Measurements from ENCODE around the gene EEF2K.
"Not testable (repeated sequence)": the region's sequence is repeated elsewhere in the genome, so short reads cannot be mapped to it uniquely, and the experiment has no call there.

Gene EEF2K

DNA sequence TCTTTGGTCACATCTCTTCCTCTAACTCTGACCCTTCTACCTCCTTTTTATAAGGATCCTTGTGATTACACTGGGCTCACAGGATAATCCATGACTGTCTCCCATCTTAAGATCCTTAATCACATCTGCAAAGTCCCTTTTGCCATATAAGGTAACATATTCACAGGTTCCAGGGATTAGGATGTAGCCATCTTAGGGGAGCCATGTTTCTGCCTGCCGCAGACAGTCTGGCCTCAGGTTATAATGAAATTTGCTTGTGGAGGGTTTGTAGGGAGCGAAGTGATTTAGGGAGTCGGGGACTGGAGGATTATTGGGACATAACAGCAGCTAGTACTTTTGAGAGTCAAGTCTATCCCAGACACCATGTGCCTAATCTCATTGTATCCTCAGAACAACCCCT is 7.7 kb downstream of the EEF2K start:
- no peak overlapping the region for H3K4me3 ChIP-seq (ENCODE audit: low read length)
- no peak overlapping the region for H3K27ac ChIP-seq (ENCODE audit: low read depth, low read length)
- WGBS = 94% methylated on average over 3 of the region's 3 CpGs
- no peaks in the 10 kb centered on the region for H3K27me3 ChIP-seq (ENCODE audit: insufficient read depth, low read length)
- no peaks in the 10 kb centered on the region for H3K9me3 ChIP-seq (ENCODE audit: insufficient read depth, low read depth, low read length)
- H3K9ac ChIP-seq (ENCODE audit: low read depth, low read length) = no peak overlapping the region
- H3K4me1 ChIP-seq (ENCODE audit: insufficient read depth, low read length) = no peaks in the 10 kb centered on the region
- H3K36me3 ChIP-seq (ENCODE audit: insufficient read depth, low read length) = no peaks in the 10 kb centered on the region

DNA sequence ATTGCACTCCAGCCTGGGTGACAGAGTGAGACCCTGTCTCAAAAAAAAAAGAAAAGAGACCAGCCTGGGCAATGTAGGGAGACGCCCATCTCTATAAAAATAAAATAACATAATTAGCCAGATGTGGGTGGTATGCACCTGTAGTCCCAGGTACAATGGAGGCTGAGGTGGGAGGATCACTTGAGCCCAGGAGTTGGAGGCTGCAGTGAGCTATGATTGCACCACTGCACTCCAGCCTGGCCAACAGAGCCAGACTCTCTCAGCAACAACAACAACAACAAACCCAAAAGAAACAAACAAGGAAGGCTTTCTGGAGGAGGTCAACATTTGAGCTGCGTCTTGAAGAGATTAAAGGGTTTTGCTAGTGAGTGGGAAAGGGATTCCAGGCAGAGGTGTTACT is 8.3 kb downstream of the EEF2K start:
- H3K36me3 ChIP-seq (ENCODE audit: insufficient read depth, low read length) = no peaks in the 10 kb centered on the region
- no peaks in the 10 kb centered on the region for H3K27me3 ChIP-seq (ENCODE audit: insufficient read depth, low read length)
- H3K4me1 ChIP-seq (ENCODE audit: insufficient read depth, low read length) = no peaks in the 10 kb centered on the region
- H3K9ac ChIP-seq (ENCODE audit: low read depth, low read length) = no peak overlapping the region
- no peak overlapping the region for H3K4me3 ChIP-seq (ENCODE audit: low read length)
- WGBS = 97% methylated on average over 1 of the region's 2 CpGs
- no peak overlapping the region for H3K27ac ChIP-seq (ENCODE audit: low read depth, low read length)
- H3K9me3 ChIP-seq (ENCODE audit: insufficient read depth, low read depth, low read length) = no peaks in the 10 kb centered on the region

DNA sequence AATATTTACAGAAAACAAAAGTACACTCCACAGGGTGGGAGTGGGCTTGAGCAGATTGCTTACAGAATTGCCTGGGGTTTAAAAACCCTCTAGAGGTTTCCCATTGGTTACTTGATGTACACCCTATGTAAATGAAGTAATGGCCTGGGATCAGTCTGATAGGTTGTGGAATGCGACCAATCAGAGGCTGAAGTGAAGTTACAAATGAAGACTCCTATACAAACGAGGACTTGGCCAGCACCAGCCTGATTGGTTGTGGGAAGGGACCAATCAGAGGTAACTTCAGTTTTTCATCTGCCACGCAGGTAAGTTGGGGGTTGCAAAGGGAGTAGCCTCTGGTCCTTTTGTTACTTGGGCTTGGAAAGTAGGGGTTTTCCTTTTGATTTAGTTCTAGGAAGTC is 8.8 kb downstream of the EEF2K start:
- Histone ChIP-seq H3K4me1 (ENCODE audit: insufficient read depth, low read length) (no peaks in the 10 kb centered on the region), H3K4me3 (ENCODE audit: low read length) (no peak overlapping the region), H3K9me3 (ENCODE audit: insufficient read depth, low read depth, low read length) (no peaks in the 10 kb centered on the region), H3K27ac (ENCODE audit: low read depth, low read length) (no peak overlapping the region), H3K9ac (ENCODE audit: low read depth, low read length) (no peak overlapping the region), H3K36me3 (ENCODE audit: insufficient read depth, low read length) (no peaks in the 10 kb centered on the region), H3K27me3 (ENCODE audit: insufficient read depth, low read length) (no peaks in the 10 kb centered on the region)
- 89% methylated on average over 3 of the region's 3 CpGs for WGBS

GRCh38 chr16:22216191-22216831 is 10.2 kb downstream of the EEF2K start:
- H3K4me3 ChIP-seq (ENCODE audit: low read length) = no peak overlapping the region
- H3K4me1 ChIP-seq (ENCODE audit: insufficient read depth, low read length) = no peaks in the 10 kb centered on the region
- no peaks in the 10 kb centered on the region for H3K36me3 ChIP-seq (ENCODE audit: insufficient read depth, low read length)
- H3K27ac ChIP-seq (ENCODE audit: low read depth, low read length) = no peak overlapping the region
- no peaks in the 10 kb centered on the region for H3K9me3 ChIP-seq (ENCODE audit: insufficient read depth, low read depth, low read length)
- H3K27me3 ChIP-seq (ENCODE audit: insufficient read depth, low read length) = no peaks in the 10 kb centered on the region
- WGBS = 93% methylated on average over 9 of the region's 9 CpGs
- H3K9ac ChIP-seq (ENCODE audit: low read depth, low read length) = no peak overlapping the region

GRCh38 chr16:22216832-22217225 is 10.8 kb downstream of the EEF2K start:
- not testable (repeated sequence) for H3K9ac ChIP-seq (ENCODE audit: low read depth, low read length); H3K4me1 ChIP-seq (ENCODE audit: insufficient read depth, low read length); H3K9me3 ChIP-seq (ENCODE audit: insufficient read depth, low read depth, low read length); H3K27ac ChIP-seq (ENCODE audit: low read depth, low read length); H3K27me3 ChIP-seq (ENCODE audit: insufficient read depth, low read length); H3K36me3 ChIP-seq (ENCODE audit: insufficient read depth, low read length); H3K4me3 ChIP-seq (ENCODE audit: low read length)
- 95% methylated on average over 7 of the region's 7 CpGs for WGBS

GRCh38 chr16:22217890-22218730 is 12.0 kb downstream of the EEF2K start:
- no peaks in the 10 kb centered on the region for H3K36me3 ChIP-seq (ENCODE audit: insufficient read depth, low read length)
- no peak overlapping the region for H3K9ac ChIP-seq (ENCODE audit: low read depth, low read length)
- WGBS = 94% methylated on average over 18 of the region's 18 CpGs
- no peaks in the 10 kb centered on the region for H3K9me3 ChIP-seq (ENCODE audit: insufficient read depth, low read depth, low read length)
- no peak overlapping the region for H3K27ac ChIP-seq (ENCODE audit: low read depth, low read length)
- no peaks in the 10 kb centered on the region for H3K27me3 ChIP-seq (ENCODE audit: insufficient read depth, low read length)
- H3K4me3 ChIP-seq (ENCODE audit: low read length) = no peak overlapping the region
- no peaks in the 10 kb centered on the region for H3K4me1 ChIP-seq (ENCODE audit: insufficient read depth, low read length)

DNA sequence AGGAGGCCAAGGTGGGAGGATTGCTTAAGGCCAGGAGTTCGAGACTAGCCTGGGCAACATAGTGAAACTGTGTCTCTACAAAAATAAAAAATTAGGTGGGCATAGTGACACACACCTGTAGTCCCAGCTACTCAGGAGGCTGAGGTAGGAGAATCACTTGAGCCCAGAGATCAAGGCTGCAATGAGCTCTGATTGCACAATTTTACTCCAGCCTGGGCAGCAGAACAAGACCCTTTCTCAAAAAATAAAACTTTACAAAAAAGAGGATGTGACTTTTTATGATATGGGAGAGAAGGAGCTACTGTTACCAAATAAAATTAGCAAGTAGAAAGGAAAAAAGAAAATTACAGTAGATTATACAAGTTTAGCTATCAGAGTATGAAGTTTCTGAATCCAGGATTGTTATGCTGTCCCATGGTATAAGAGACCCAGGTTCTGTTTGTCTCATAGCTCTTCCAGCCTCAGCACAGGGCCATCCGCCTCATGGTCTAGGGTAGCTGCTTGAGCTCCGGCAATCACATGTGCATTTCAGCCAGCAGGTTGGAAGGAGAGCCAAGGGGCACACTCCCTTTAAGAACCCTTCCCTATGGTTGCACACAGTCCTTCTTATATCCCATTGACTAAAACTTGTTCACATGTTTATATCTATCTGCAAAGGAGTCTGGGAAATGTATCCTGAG is 13.5 kb downstream of the EEF2K start:
- H3K27ac ChIP-seq (ENCODE audit: low read depth, low read length) = no peak overlapping the region
- H3K9ac ChIP-seq (ENCODE audit: low read depth, low read length) = no peak overlapping the region
- no peaks in the 10 kb centered on the region for H3K27me3 ChIP-seq (ENCODE audit: insufficient read depth, low read length)

GRCh38 chr16:22220069-22220440 is 14.0 kb downstream of the EEF2K start:
- H3K27me3 ChIP-seq (ENCODE audit: insufficient read depth, low read length) = no peaks in the 10 kb centered on the region
- H3K4me1 ChIP-seq (ENCODE audit: insufficient read depth, low read length) = no peaks in the 10 kb centered on the region
- WGBS = 95% methylated on average over 11 of the region's 11 CpGs
- H3K9me3 ChIP-seq (ENCODE audit: insufficient read depth, low read depth, low read length) = no peaks in the 10 kb centered on the region
- H3K36me3 ChIP-seq (ENCODE audit: insufficient read depth, low read length) = no peaks in the 10 kb centered on the region
- H3K27ac ChIP-seq (ENCODE audit: low read depth, low read length) = no peak overlapping the region
- no peak overlapping the region for H3K9ac ChIP-seq (ENCODE audit: low read depth, low read length)
- H3K4me3 ChIP-seq (ENCODE audit: low read length) = no peak overlapping the region

More for the DNA sequence above, 13.5 kb downstream of the EEF2K start:
- 97% methylated on average over 3 of the region's 3 CpGs for WGBS
- Histone ChIP-seq H3K4me1 (ENCODE audit: insufficient read depth, low read length) (no peaks in the 10 kb centered on the region), H3K4me3 (ENCODE audit: low read length) (no peak overlapping the region), H3K36me3 (ENCODE audit: insufficient read depth, low read length) (no peaks in the 10 kb centered on the region), H3K9me3 (ENCODE audit: insufficient read depth, low read depth, low read length) (no peaks in the 10 kb centered on the region)

GRCh38 chr16:22220714-22221113 is 14.6 kb downstream of the EEF2K start:
- H3K9ac ChIP-seq (ENCODE audit: low read depth, low read length) = no peak overlapping the region
- H3K9me3 ChIP-seq (ENCODE audit: insufficient read depth, low read depth, low read length) = no peaks in the 10 kb centered on the region
- no peaks in the 10 kb centered on the region for H3K36me3 ChIP-seq (ENCODE audit: insufficient read depth, low read length)
- peaks cover 5% of the 10 kb centered on the region; the same call in 1 of the 2 replicates for H3K4me1 ChIP-seq (ENCODE audit: insufficient read depth, low read length)
- H3K4me3 ChIP-seq (ENCODE audit: low read length) = no peak overlapping the region
- no peaks in the 10 kb centered on the region for H3K27me3 ChIP-seq (ENCODE audit: insufficient read depth, low read length)
- 91% methylated on average over 9 of the region's 9 CpGs for WGBS
- H3K27ac ChIP-seq (ENCODE audit: low read depth, low read length) = no peak overlapping the region

DNA sequence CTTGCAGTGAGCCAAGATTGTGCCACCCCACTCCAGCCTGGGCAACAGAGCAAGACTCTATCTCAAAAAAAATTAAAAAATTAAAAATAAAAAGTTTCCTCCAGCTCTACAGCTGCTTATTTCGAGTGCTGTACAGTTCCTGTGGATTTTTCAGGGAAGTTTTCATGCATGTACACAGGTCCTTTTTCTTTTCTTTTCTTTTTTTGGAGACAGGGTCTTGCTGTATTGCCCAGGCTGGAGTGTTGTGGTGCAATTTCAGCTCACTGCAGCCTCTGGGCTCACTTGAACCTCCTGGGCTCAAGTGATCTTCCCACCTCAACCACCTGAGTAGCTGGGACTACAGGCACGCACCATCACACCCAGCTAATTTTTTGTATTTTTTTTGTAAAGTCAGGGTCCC is 15.9 kb downstream of the EEF2K start:
- Histone ChIP-seq H3K4me1 (ENCODE audit: insufficient read depth, low read length) (peaks cover 8% of the 10 kb centered on the region; the same call in 1 of the 2 replicates), H3K4me3 (ENCODE audit: low read length) (no peak overlapping the region), H3K27me3 (ENCODE audit: insufficient read depth, low read length) (no peaks in the 10 kb centered on the region), H3K27ac (ENCODE audit: low read depth, low read length) (no peak overlapping the region), H3K9ac (ENCODE audit: low read depth, low read length) (no peak overlapping the region), H3K36me3 (ENCODE audit: insufficient read depth, low read length) (no peaks in the 10 kb centered on the region), H3K9me3 (ENCODE audit: insufficient read depth, low read depth, low read length) (no peaks in the 10 kb centered on the region)
- 94% methylated on average over 2 of the region's 2 CpGs for WGBS

GRCh38 chr16:22222998-22223397 is 16.9 kb downstream of the EEF2K start:
- no peaks in the 10 kb centered on the region for H3K27me3 ChIP-seq (ENCODE audit: insufficient read depth, low read length)
- H3K4me1 ChIP-seq (ENCODE audit: insufficient read depth, low read length) = peaks cover 8% of the 10 kb centered on the region; the same call in 1 of the 2 replicates
- H3K36me3 ChIP-seq (ENCODE audit: insufficient read depth, low read length) = no peaks in the 10 kb centered on the region
- H3K4me3 ChIP-seq (ENCODE audit: low read length) = no peak overlapping the region
- 100% methylated on average over 1 of the region's 1 CpG for WGBS
- no peaks in the 10 kb centered on the region for H3K9me3 ChIP-seq (ENCODE audit: insufficient read depth, low read depth, low read length)
- H3K27ac ChIP-seq (ENCODE audit: low read depth, low read length) = no peak overlapping the region
- H3K9ac ChIP-seq (ENCODE audit: low read depth, low read length) = no peak overlapping the region
